Fibroblast of pulmonary artery (primary cell): ENCODE data around the gene TMEM132D.

Experiments
- DNase-seq: peaks from one replicate; pipeline ENCODE4 v3.0.0-alpha.2; 2010; ENCODE audit warnings: low read depth
- H3K4me3 ChIP-seq: replicated peaks from 2 replicates; pipeline ENCODE4 v1.5.1; 2011; ENCODE audit warnings: low read depth, mild to moderate bottlenecking, control low read depth, low read length, moderate library complexity
- CTCF ChIP-seq: IDR thresholded peaks from 2 replicates; pipeline ENCODE4 v1.5.1; 2011; ENCODE audit warnings: mild to moderate bottlenecking, control low read depth, low read length, inconsistent platforms; ENCODE audit errors: missing control alignments

TMEM132D gene

GRCh38 chr12:129213551-129213950, 690.3 kb downstream of the TMEM132D start:
- no peak for TF ChIP-seq CTCF
- no peak overlapping the region for H3K4me3 ChIP-seq
- DNase-seq = no peak

GRCh38 chr12:129211862-129212630, 691.8 kb downstream of the TMEM132D start:
- DNase-seq = no peak
- TF ChIP-seq CTCF = no peak
- no peak overlapping the region for H3K4me3 ChIP-seq

- no peak for DNase-seq
- no peak for TF ChIP-seq CTCF
Measured at GRCh38 chr12:129208566-129208965, 695.3 kb downstream of the TMEM132D start.

GRCh38 chr12:129207084-129207483, 696.7 kb downstream of the TMEM132D start:
- DNase-seq = no peak
- no peak for TF ChIP-seq CTCF
- H3K4me3 ChIP-seq = no peak overlapping the region

More at GRCh38 chr12:129208566-129208965, 695.3 kb downstream of the TMEM132D start:
- H3K4me3 ChIP-seq = no peak overlapping the region

GRCh38 chr12:129203456-129203855, 700.4 kb downstream of the TMEM132D start:
- H3K4me3 ChIP-seq = no peak overlapping the region
- DNase-seq = no peak
- TF ChIP-seq CTCF = no peak

- DNase-seq = no peak
- TF ChIP-seq CTCF = no peak
- no peak overlapping the region for H3K4me3 ChIP-seq
Measured at GRCh38 chr12:129202109-129202814, 701.6 kb downstream of the TMEM132D start.
